Body of pancreas (tissue), 4 donors: ENCODE data around the gene OGFR. TPM values are rescaled to one million over a fixed set of nuclear protein-coding genes. Genes with fewer than 3 reads are reported as not detected.

ENCODE experiments used
- ATAC-seq: fragments of 150-250 bp; one replicate; pipeline ENCODE4 v1.9.1; 2016
- DNase-seq, 4 donors: peaks; one replicate each; pipeline ENCODE4 v3.0.0-alpha.2; 2019
- H3K27ac ChIP-seq, 4 donors: fragments of 200-600 bp; sonication (generic); 1 replicate in 3 of 4; 2 replicates in 1 of 4; pipeline versions ENCODE4 v1.5.1 to v1.6.1; 2016 to 2019; ENCODE audit warnings: mild to moderate bottlenecking in 1 of 4, mixed read lengths in 1 of 4, moderate library complexity in 1 of 4
- H3K27me3 ChIP-seq, 2 donors: fragments of 200-600 bp; sonication (generic); one replicate each; pipeline ENCODE4 v1.6.0; 2016; ENCODE audit warnings: mild to moderate bottlenecking in 1 of 2
- H3K36me3 ChIP-seq, 2 donors: fragments of 200-600 bp; sonication (generic); replicated peaks in 1 of 2; 2 replicates each; pipeline ENCODE4 v1.5.1; 2016; ENCODE audit warnings: low read depth in 2 of 2; ENCODE audit not compliant: insufficient read depth in 1 of 2
- H3K4me1 ChIP-seq: fragments of 200-600 bp; sonication (generic); one replicate; pipeline ENCODE4 v1.6.0; 2016
- H3K4me3 ChIP-seq, 2 donors: fragments of 200-600 bp; sonication (generic); 1 replicate in 1 of 2; 2 replicates in 1 of 2; pipeline ENCODE4 v1.5.1; 2016 to 2019
- H3K9me3 ChIP-seq, 3 donors: fragments of 200-600 bp; sonication (generic); 1 replicate in 2 of 3; 2 replicates in 1 of 3; pipeline ENCODE4 v1.5.1; 2016
- POLR2A ChIP-seq, 3 donors: fragments of 450-650 bp; IDR thresholded peaks; one replicate each; pipeline ENCODE4 v1.6.1; 2016; ENCODE audit warnings: antibody characterized with exemption in 3 of 3, mild to moderate bottlenecking in 2 of 3
- WGBS, 2 donors: methylation state at CpG; one replicate each; pipeline ENCODE4 v1.1.5; 2017; 5-methylcytosine and 5-hydroxymethylcytosine counted together
- intact Hi-C: fragments of 100-400 bp; cut with DNase I; formaldehyde crosslinking; loops from one replicate; pipeline ENCODE4 v1.15.1; 2023
- total RNA-seq, 2 donors: library from RNA; depleted of rRNA; stranded (reverse); fragments of >200 nt; gene quantifications; one replicate each; pipeline ENCODE4 v1.1.0, GENCODE V29; 2016
- TF ChIP-seq, protein P1 (sequence below), 7 experiments: fragments of 450-650 bp in 4 of 7; fragments of 200-600 bp in 3 of 7; sonication (generic) in 3 of 7; IDR thresholded peaks; one replicate each; pipeline ENCODE4 v1.5.1; 2016 to 2019; ENCODE audit warnings: antibody characterized with exemption in 7 of 7

Gene OGFR
- total RNA-seq, 2 donors from 2014 or later = 46.4 to 47.8 TPM

DNA sequence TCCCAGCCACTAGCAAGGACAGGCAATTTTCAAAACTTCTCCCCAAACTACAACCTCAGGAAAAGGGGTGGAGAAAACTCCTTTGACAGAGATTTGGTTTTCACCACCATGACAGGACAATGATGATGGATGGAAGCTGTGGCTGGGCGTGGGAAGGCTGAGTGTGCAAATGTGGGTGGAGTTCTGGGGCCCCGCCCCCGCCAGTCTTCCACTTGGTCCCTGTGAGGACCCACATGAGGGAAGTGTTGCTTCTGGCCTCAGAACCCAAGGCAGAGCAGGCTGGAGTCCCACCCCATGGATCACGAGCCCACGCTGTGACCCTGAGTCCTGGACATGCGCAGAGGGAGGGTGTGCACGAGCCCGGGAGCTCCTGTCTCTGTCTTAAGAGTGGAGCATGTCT, 29.9 kb upstream of the OGFR start:
- intact Hi-C loops = no loop called here
- H3K9me3 ChIP-seq = no peaks in the 10 kb centered on the region
- no peaks in the 10 kb centered on the region for H3K36me3 ChIP-seq
- ATAC-seq (no peak), DNase-seq (no peak)
- peak overlapping the region in 3 of 4 donors; percentile 77 to 88 (median 84) for H3K27ac ChIP-seq
- H3K4me3 ChIP-seq = no peak overlapping the region
- H3K4me1 ChIP-seq = peaks cover 51% of the 10 kb centered on the region
- no peaks in the 10 kb centered on the region for H3K27me3 ChIP-seq
- 29 to 49% methylated on average over 1 to 8 of the region's 8 CpGs for WGBS, 2 donors
- TF ChIP-seq POLR2A (IDR thresholded peaks at IDR 0.05) = no peak
- TF ChIP-seq, protein P1, sequence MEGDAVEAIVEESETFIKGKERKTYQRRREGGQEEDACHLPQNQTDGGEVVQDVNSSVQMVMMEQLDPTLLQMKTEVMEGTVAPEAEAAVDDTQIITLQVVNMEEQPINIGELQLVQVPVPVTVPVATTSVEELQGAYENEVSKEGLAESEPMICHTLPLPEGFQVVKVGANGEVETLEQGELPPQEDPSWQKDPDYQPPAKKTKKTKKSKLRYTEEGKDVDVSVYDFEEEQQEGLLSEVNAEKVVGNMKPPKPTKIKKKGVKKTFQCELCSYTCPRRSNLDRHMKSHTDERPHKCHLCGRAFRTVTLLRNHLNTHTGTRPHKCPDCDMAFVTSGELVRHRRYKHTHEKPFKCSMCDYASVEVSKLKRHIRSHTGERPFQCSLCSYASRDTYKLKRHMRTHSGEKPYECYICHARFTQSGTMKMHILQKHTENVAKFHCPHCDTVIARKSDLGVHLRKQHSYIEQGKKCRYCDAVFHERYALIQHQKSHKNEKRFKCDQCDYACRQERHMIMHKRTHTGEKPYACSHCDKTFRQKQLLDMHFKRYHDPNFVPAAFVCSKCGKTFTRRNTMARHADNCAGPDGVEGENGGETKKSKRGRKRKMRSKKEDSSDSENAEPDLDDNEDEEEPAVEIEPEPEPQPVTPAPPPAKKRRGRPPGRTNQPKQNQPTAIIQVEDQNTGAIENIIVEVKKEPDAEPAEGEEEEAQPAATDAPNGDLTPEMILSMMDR (IDR thresholded peaks at IDR 0.05) = no peak

DNA sequence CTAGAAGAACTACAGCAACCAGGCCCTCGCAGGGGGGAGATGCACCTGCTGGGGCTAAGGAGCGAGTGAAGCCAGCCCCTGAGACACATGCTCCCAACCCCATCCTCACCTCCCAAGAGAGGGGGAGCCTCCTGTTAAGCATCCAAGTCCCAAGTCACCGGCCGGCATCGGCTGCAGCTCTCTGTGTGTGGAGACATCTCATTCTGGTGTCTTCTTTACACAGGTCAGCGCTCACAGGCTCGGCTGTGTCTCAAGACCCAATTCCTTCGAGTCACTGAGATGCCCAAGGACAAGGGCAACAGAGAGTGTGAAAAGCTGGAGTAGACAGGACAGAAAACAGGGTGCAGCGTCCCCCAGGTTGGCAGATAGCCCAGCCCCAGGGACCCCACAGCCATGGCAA, 29.4 kb upstream of the OGFR start:
- ATAC-seq (no peak), DNase-seq (no peak)
- WGBS, 2 donors = 60 to 62% methylated on average over 9 of the region's 9 CpGs
- Histone ChIP-seq H3K4me3 (no peak overlapping the region), H3K27me3 (no peaks in the 10 kb centered on the region), H3K4me1 (peaks cover 49% of the 10 kb centered on the region), H3K36me3 (no peaks in the 10 kb centered on the region), H3K27ac (peak overlapping the region in 1 of 4 donors; percentile 84), H3K9me3 (no peaks in the 10 kb centered on the region)
- intact Hi-C loops = no loop called here
- TF ChIP-seq, protein P1 (IDR thresholded peaks at IDR 0.05) = no peak
- TF ChIP-seq POLR2A (IDR thresholded peaks at IDR 0.05) = no peak

DNA sequence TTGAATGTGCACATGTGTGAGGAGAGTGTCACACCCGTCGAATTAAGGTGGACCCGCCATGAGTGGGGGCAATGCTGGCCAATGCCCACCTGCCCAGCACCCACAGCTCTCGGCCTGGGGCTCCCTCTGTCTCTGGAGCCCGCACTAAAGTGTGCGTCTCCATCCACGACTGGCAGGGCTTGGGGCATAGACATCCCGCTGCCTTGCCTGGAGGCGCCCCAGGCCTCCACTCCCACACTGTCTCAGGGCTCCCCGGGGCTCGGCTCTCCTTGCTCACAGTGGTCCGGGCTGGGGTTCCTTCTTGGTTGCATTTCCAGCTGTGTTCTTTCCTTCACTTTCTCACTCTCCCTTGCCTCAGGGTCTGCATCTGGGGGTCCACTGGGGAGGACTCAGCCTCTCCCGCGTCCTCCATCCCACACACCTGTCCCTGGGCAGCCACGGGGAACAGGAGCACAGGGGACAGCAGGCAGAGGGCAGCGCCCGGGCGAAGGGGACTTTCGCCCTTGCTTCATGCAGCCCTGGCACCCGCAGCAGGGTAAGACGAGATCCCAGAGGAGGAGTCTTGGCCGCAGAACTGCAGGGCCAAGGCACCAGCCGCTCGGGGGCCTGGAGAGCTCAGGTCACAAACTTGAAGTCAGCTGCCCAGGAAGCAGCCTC, 28.5 kb upstream of the OGFR start:
- ATAC-seq = peak; percentile 3
- H3K36me3 ChIP-seq = no peaks in the 10 kb centered on the region
- no peaks in the 10 kb centered on the region for H3K9me3 ChIP-seq
- TF ChIP-seq, protein P1 (IDR thresholded peaks at IDR 0.05) = no peak
- no peak for TF ChIP-seq POLR2A (IDR thresholded peaks at IDR 0.05)
- 72 to 81% methylated on average over 11 to 23 of the region's 24 CpGs for WGBS, 2 donors
- H3K4me1 ChIP-seq = peaks cover 41% of the 10 kb centered on the region
- intact Hi-C loops = no loop called here
- H3K27ac ChIP-seq = peak overlapping the region in 3 of 4 donors; percentile 46 to 87 (median 82)
- no peak overlapping the region for H3K4me3 ChIP-seq
- no peaks in the 10 kb centered on the region for H3K27me3 ChIP-seq
- no peak for DNase-seq

DNA sequence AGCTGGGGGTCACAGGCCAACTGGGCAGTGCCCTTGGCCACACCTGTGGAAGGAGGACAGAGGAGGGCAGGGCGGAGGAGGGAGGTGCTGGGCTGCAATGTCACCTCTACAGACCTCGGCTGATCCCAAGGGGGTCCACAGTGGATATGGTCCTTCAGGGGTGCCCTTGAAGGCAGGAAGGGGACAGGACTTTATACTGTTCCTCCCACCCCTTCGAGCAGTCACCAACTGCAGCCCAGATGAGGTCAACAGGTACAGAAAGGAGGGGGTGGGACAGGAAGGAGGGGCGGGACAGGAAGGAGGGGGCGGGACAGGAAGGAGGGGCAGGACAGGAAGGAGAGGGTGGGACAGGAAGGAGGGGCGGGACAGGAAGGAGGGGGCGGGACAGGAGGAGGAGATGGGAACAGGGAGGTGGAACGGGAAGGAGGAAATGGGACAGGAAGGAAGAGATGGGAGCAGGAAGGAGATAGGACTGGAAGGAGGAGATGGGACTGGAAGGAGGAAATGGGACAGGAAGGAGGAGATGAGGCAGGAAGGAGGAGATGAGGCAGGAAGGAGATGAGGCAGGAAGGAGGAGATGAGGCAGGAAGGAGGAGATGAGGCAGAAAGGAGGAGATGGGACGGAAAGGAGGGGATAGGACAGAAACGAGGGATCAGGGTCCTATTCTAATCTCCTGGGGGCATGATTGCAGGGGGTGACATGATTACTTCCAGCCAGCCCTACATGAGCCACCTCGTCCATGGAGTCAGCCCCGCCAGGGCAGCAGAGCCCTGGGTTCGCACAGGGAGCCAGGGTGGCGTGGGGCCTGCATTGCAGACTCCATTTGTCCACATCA, 27.7 kb upstream of the OGFR start:
- ATAC-seq (peak; percentile 62), DNase-seq (peak; percentile 45 to 62 (median 52))
- H3K27me3 ChIP-seq = no peaks in the 10 kb centered on the region
- H3K36me3 ChIP-seq = no peaks in the 10 kb centered on the region
- peak overlapping the region in 3 of 4 donors; percentile 46 to 87 (median 82) for H3K27ac ChIP-seq
- 46 to 63% methylated on average over 11 to 14 of the region's 14 CpGs for WGBS, 2 donors
- intact Hi-C loops = no loop called here
- TF ChIP-seq POLR2A (IDR thresholded peaks at IDR 0.05) = peak in 2 of 3 donors; percentile 64 to 74
- TF ChIP-seq, protein P1 (IDR thresholded peaks at IDR 0.05) = no peak
- no peaks in the 10 kb centered on the region for H3K9me3 ChIP-seq
- no peak overlapping the region for H3K4me3 ChIP-seq
- H3K4me1 ChIP-seq = peaks cover 34% of the 10 kb centered on the region
